Inferior parietal cortex (tissue), 1 donor: ENCODE measurements around the gene ZNF26.
"Not testable (repeated sequence)": the region's sequence is repeated elsewhere in the genome, so short reads cannot be mapped to it uniquely, and the experiment has no call there.

ENCODE experiments used
- DNase-seq: peaks from one replicate; pipeline ENCODE4 v3.0.0-alpha.2; 2016; ENCODE audit errors: extremely low spot score

The ZNF26 gene

GRCh38 chr12:132986001-132986884 lies at the start of gene ZNF26:
TSS of gene ZNF26 (plus strand) at chr12:132986367. CDS start at chr12:132986841, 474 bp downstream.
- DNase-seq = peak; percentile 98

- not testable (repeated sequence) for DNase-seq
Observed at GRCh38 chr12:132936921-132937320, 49.2 kb upstream of the ZNF26 start.

DNA sequence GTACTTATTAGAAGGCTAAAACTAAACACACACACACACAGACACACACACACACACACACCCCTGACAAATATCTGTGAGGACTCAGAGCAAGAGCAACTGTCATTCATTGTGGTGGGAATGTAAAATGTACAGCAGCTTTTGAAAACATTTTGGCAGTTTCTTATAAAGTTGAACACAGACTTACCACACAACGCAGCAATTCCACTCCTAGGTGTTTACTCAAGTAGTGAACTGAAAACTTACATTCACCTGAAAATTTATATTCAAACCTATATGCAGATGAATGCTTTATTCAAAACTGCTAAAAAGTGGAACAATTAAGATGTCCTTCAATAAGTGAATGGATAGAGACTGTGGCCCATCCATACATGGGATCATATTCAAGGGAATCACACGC lies 48.7 kb upstream of the ZNF26 start:
- no peak for DNase-seq

- DNase-seq = not testable (repeated sequence)
Observed at GRCh38 chr12:132938807-132939206, 47.4 kb upstream of the ZNF26 start.

DNA sequence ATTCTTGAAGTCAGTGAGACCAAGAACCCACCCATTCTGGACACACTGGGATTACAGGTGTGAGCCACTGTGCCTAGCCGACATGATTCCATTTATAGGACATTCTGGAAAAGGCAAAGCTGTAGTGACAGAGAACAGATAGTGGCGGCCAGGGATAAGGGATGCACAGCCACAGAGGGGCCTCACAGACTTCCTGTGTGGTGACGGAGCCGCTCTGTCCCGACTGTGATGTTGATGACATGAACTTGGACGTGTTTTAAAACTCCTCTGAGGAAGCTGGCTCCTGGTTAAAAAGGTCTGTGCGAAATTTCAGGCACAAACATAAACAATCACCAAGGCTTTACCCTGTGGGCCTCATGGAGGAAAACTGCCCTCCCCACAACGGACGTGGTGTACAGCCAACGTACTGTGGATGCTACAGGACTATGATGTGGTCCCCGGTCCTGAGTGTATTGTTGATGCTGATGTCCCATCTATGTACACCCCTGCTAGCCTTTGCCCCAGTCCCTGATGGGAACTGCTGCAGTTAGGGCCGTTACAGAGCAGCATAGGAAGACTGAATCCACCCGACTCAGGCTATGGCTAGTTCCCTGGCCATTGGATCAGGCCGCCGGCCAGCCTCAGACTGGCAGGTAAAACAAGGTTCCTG lies 46.0 kb upstream of the ZNF26 start:
- DNase-seq = no peak

DNA sequence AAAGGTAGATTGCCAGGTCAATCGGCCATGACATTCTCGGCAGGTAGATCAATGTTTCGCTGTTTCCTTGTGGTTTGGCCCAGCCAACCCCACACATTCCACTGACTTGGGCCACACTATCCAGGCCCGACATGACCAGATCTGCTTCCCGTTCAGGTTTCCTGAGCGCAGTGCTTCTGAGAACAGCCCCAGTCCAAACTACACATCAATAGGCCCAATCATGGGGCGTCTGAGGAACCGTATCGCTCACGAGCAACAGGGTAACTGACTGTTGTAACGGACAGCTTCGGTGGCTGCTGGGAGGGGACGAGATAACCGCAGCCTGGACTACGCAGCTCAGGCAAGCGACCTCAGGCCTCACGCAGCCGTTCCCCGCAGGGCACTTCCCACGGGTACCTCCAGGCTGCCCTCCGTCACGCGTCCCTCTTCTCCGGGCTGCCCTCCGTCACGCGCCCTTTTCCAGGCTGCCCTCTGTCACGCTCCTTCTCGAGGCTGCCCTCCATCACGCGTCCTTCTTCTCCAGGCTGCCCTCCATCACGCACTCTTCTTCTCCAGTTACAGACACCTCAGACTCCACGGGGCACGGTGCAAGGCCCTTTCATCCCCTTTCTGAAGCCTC lies 44.7 kb upstream of the ZNF26 start:
- DNase-seq = no peak

- no peak for DNase-seq
Observed at GRCh38 chr12:132942611-132943010, 43.6 kb upstream of the ZNF26 start.

DNA sequence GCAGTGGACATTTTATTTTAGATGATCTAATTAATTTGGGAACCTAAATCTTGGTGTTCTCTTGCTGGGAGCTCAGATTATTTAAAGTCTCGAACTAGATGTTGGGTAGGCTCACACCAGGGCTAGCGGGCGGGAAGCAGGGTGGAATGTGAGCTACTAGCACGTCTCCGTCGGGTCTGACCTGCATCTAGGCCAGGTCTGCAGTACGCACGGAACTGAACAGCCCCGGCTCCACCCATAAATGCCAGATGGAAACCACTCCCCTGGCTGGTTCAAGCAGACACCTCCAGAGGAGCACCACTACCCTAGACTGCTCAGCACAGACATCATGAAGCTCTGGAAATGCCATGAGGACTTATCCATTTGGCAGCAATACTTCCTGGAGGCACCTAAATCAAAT lies 40.4 kb upstream of the ZNF26 start:
- DNase-seq = no peak

DNA sequence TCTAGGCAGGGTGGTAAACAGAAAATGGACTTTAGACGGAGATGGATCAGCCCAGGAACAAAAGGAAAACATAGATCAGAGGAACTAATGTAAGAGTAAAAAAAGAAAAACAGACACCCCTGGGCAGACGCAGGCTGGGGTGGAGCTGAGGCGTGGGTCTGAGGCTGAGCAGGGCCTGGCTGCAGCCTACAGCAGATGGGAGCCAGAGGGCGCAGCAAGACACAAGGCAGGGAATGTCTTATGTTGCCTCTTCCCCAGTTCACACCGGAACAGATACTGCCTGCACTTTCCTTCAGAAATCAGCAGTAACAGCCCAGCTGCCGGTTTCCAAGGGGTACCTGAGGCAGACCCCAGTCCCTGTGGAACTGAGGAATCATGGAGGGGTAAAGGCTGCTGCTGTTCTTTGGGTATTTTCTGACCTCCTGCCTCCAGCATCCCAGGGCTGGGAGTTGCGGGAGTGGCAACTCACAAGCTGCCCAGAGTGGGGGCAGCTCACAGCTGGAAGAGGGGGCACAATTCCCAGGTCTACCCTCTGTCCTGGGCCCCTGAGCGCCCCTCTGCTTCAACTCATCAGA lies 39.8 kb upstream of the ZNF26 start:
- no peak for DNase-seq

- no peak for DNase-seq
Observed at GRCh38 chr12:132948146-132949066, 37.8 kb upstream of the ZNF26 start.

GRCh38 chr12:132949936-132950837 lies 36.0 kb upstream of the ZNF26 start:
- DNase-seq = no peak

- no peak for DNase-seq
Observed at GRCh38 chr12:132950844-132951535, 35.2 kb upstream of the ZNF26 start.

DNA sequence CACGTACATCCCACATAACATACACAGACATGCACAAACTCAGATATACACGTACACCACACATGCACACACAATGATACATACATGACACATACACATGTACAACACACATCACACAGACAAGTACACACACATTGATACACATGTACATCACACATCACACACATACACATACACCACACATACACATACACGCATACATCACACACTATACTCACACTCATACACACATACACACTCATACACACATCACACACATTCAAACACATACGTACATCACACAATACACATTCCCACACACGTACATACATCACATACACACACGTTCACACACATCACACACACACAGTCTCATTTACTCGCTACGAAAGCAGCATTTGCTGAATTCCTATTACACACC lies 34.5 kb upstream of the ZNF26 start:
- DNase-seq = no peak

- DNase-seq = no peak
Observed at GRCh38 chr12:132952371-132953162, 33.6 kb upstream of the ZNF26 start.

DNA sequence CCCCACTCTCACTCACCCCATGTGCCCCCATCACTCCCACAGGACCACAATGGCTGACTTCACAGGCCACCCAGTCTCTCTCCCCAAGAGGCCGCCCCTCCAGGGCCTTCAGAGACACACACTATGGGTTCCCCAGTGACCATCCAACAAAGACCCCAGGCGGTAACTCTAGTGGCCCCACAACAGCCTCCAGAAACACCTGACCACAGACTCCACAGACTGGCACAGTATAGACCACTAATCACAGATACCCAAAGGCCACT lies 33.1 kb upstream of the ZNF26 start:
- no peak for DNase-seq

DNA sequence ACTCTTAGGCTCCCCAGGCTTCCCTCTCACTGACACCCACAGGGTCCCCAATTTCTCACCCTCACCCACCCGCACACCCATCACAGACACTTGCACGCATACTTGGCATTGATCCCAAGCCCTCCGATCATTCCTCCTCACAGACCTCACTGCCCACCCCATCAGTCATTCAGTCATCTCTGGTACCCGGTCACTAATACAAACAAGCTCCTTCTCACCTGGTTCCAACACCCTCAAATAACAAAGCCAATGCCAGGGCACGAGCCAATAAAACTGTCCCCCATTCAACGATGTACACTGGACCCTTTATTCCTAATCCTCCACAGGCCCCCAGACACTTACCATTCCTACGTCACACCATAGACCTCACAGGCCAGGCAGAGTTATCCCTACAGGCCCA lies 32.4 kb upstream of the ZNF26 start:
- DNase-seq = no peak

DNA sequence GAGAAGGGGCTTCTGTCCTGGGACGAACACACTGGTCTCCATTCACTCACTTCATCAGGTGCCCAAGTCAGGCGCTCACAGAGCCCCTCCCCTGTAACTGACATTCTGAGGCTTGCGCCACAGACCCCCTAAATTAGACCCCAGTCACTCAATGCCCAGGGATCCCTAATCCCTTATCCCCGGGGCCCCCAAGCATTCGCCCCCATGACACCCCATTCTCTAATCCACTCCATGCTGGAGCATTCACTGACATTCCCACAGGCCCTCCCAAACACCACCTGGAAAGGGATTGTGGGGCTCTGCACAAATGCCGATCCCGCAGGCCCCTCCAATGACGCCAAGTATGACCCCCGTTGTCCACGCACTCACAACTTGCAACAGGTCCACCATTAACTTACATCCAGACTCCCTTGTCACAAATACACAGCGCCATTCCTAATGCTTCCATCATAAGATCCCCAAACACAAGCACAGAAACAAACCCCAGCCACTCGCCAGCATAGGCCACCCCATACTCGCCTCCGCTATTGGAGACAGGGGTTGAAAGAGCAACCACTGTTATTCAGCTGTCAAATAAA lies 31.6 kb upstream of the ZNF26 start:
- DNase-seq = no peak

DNA sequence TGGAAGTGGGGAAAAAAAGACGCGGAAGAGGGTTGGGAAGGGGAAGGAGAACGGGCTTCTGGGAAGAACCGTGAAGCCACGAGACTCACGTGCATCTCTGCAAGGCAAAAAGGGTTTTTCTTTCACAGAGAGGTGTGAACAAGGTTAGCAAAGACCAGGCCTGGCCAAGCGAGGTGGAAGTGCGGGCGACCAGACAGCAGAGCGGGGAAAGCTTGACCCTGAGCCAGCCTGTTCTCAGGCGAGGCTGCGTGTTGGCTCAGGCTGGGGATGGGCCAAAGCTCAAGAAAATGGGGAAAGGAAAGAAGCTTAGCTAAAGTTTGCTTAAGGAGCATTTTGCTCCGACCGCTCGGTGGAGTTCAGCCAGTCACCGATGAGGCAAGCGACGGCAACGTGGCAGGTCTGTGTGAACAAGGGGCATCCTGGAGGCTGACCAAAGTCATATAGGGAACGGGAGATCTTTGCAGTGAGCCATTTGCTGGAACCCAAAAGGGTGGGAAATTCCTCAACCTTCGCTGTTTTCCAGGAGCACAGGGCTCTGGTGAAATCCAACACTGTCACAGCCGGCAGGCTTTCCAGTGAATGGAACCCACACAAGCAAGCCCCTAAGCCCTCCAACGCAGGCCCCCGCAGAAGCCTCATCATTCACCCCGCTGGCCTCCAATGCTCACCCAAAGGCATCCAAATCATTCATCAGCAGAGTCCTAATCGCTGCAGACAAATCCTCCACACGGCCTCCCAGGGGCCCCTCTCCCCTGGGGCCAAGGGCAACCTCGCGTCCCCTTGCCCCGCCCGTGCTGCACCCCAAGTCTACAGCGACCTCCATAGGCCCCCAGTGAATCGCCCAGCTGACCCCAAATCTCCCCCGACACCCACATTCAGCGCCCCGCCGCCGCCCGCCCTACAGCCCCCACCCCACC lies 30.8 kb upstream of the ZNF26 start:
- DNase-seq = peak; percentile 17
